Osteocyte (in vitro differentiated cells): ENCODE results near the gene NRXN3. TPM values are rescaled to one million over a fixed set of nuclear protein-coding genes. Genes with fewer than 3 reads are reported as not detected.

Source experiments
- DNase-seq: peaks from one replicate; pipeline ENCODE4 v3.0.0; 2021; ENCODE audit warnings: mixed read lengths; ENCODE audit not compliant: unreplicated experiment; ENCODE audit errors: extremely low spot score
- H3K27ac Mint-ChIP-seq: one replicate; pipeline ENCODE4 v1.8.0; 2021; ENCODE audit warnings: mild to moderate bottlenecking, mixed read lengths; ENCODE audit not compliant: unreplicated experiment
- H3K27me3 Mint-ChIP-seq: one replicate; pipeline ENCODE4 v1.8.0; 2021; ENCODE audit warnings: mixed read lengths; ENCODE audit not compliant: unreplicated experiment
- H3K36me3 Mint-ChIP-seq: one replicate; pipeline ENCODE4 v1.8.0; 2021; ENCODE audit warnings: mixed read lengths; ENCODE audit not compliant: unreplicated experiment
- H3K4me1 Mint-ChIP-seq: one replicate; pipeline ENCODE4 v1.8.0; 2021; ENCODE audit warnings: mixed read lengths; ENCODE audit not compliant: unreplicated experiment
- H3K4me3 Mint-ChIP-seq: one replicate; pipeline ENCODE4 v1.8.0; 2021; ENCODE audit warnings: mild to moderate bottlenecking, moderate library complexity, mixed read lengths; ENCODE audit not compliant: unreplicated experiment
- H3K9me3 Mint-ChIP-seq: one replicate; pipeline ENCODE4 v1.8.0; 2021; ENCODE audit warnings: mixed read lengths; ENCODE audit not compliant: unreplicated experiment
- CTCF ChIP-seq: fragments of 200-600 bp; sonication (generic); IDR thresholded peaks from 2 replicates; pipeline ENCODE4 v1.5.0; 2021; ENCODE audit warnings: antibody characterized with exemption, mild to moderate bottlenecking, moderate library complexity
- total RNA-seq: library from RNA; stranded (reverse); gene quantifications from 2 replicates; pipeline ENCODE4 v1.2.1, GENCODE V29; 2021

Gene NRXN3
- total RNA-seq, 1 donor from 2014 or later = 26.5 TPM

- Mint-ChIP-seq H3K4me3 (no peak overlapping the region), H3K27me3 (no peaks in the 10 kb centered on the region), H3K9me3 (peaks cover 4% of the 10 kb centered on the region), H3K27ac (no peak overlapping the region), H3K4me1 (peaks cover 6% of the 10 kb centered on the region), H3K36me3 (peaks cover 12% of the 10 kb centered on the region)
- no peak for TF ChIP-seq CTCF
- DNase-seq = no peak
These were observed 1691.9 kb downstream of the NRXN3 start for GRCh38 chr14:79862045-79862444.

GRCh38 chr14:79871136-79871535, 1701.0 kb downstream of the NRXN3 start:
- H3K27ac Mint-ChIP-seq = no peak overlapping the region
- H3K4me3 Mint-ChIP-seq = no peak overlapping the region
- no peaks in the 10 kb centered on the region for H3K36me3 Mint-ChIP-seq
- peaks cover 5% of the 10 kb centered on the region for H3K9me3 Mint-ChIP-seq
- no peak for DNase-seq
- H3K4me1 Mint-ChIP-seq = no peaks in the 10 kb centered on the region
- no peak for TF ChIP-seq CTCF
- H3K27me3 Mint-ChIP-seq = no peaks in the 10 kb centered on the region

GRCh38 chr14:79878229-79878628, 1708.1 kb downstream of the NRXN3 start:
- no peaks in the 10 kb centered on the region for H3K4me1 Mint-ChIP-seq
- DNase-seq = no peak
- no peak for TF ChIP-seq CTCF
- no peaks in the 10 kb centered on the region for H3K36me3 Mint-ChIP-seq
- no peak overlapping the region for H3K27ac Mint-ChIP-seq
- H3K9me3 Mint-ChIP-seq = no peaks in the 10 kb centered on the region
- H3K4me3 Mint-ChIP-seq = no peak overlapping the region
- H3K27me3 Mint-ChIP-seq = no peaks in the 10 kb centered on the region

- Mint-ChIP-seq H3K4me3 (no peak overlapping the region), H3K36me3 (no peaks in the 10 kb centered on the region), H3K27ac (no peak overlapping the region), H3K9me3 (no peaks in the 10 kb centered on the region), H3K4me1 (no peaks in the 10 kb centered on the region), H3K27me3 (no peaks in the 10 kb centered on the region)
- no peak for TF ChIP-seq CTCF
- DNase-seq = no peak
These were observed 1708.6 kb downstream of the NRXN3 start for GRCh38 chr14:79878785-79879184.

- Mint-ChIP-seq H3K4me1 (no peaks in the 10 kb centered on the region), H3K27ac (no peak overlapping the region), H3K36me3 (no peaks in the 10 kb centered on the region), H3K27me3 (no peaks in the 10 kb centered on the region), H3K9me3 (no peaks in the 10 kb centered on the region), H3K4me3 (no peak overlapping the region)
- DNase-seq = no peak
- TF ChIP-seq CTCF = no peak
These were observed 1711.1 kb downstream of the NRXN3 start for GRCh38 chr14:79881299-79881698.
